PFSK-1 (cell line): Measurements from ENCODE around the gene HYAL1.

Source experiments
- POLR2AphosphoS5 ChIP-seq: IDR thresholded peaks from 2 replicates; pipeline ENCODE4 v1.6.1; 2012; ENCODE audit warnings: low read depth, mild to moderate bottlenecking, control low read depth, low read length, moderate library complexity
- TF ChIP-seq, protein P1 (sequence below), 2 experiments: IDR thresholded peaks; 2 replicates each; pipeline versions ENCODE4 v1.6.1 to v1.8.0; 2011 to 2012; ENCODE audit warnings: low read depth in 2 of 2, low read length in 2 of 2, control low read depth in 1 of 2, inconsistent platforms in 1 of 2, mild to moderate bottlenecking in 1 of 2, moderate library complexity in 1 of 2; ENCODE audit not compliant: insufficient read depth in 1 of 2

DNA sequence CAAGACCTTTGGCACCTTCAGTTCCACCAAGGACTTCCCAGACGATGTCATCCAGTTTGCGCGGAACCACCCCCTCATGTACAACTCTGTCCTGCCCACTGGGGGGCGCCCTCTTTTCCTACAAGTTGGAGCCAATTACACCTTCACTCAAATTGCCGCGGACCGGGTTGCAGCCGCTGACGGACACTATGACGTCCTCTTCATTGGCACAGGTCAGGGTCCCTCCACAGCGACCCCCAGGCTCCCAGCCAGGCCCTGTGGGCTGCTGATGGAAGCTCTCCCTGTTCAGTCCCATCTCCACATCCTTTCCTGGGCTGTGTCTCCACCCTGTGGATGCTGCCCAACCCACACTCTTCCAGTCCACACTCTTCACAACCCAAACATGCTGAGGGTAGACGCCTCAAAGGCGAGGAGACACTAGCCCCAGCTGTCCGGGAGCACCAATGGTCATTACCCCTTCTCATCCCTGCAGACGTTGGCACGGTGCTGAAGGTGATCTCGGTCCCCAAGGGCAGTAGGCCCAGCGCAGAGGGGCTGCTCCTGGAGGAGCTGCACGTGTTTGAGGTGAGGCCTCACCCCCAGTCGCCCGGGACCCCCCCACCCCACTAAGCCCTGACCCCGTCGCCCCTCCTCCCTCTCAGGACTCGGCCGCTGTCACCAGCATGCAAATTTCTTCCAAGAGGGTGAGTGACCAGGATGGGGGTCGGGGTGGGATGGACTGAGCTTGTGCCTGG lies 28.8 kb downstream of the HYAL1 start:
- TF ChIP-seq, protein P1, sequence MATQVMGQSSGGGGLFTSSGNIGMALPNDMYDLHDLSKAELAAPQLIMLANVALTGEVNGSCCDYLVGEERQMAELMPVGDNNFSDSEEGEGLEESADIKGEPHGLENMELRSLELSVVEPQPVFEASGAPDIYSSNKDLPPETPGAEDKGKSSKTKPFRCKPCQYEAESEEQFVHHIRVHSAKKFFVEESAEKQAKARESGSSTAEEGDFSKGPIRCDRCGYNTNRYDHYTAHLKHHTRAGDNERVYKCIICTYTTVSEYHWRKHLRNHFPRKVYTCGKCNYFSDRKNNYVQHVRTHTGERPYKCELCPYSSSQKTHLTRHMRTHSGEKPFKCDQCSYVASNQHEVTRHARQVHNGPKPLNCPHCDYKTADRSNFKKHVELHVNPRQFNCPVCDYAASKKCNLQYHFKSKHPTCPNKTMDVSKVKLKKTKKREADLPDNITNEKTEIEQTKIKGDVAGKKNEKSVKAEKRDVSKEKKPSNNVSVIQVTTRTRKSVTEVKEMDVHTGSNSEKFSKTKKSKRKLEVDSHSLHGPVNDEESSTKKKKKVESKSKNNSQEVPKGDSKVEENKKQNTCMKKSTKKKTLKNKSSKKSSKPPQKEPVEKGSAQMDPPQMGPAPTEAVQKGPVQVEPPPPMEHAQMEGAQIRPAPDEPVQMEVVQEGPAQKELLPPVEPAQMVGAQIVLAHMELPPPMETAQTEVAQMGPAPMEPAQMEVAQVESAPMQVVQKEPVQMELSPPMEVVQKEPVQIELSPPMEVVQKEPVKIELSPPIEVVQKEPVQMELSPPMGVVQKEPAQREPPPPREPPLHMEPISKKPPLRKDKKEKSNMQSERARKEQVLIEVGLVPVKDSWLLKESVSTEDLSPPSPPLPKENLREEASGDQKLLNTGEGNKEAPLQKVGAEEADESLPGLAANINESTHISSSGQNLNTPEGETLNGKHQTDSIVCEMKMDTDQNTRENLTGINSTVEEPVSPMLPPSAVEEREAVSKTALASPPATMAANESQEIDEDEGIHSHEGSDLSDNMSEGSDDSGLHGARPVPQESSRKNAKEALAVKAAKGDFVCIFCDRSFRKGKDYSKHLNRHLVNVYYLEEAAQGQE (IDR thresholded peaks at IDR 0.05; ENCODE audit: insufficient read depth in 1 of 2, low read depth in 2 of 2, low read length in 2 of 2), result no peak
- no peak for TF ChIP-seq POLR2AphosphoS5
